ENCODE results near the gene CDK4. TPM values are rescaled to one million over a fixed set of nuclear protein-coding genes. Genes with fewer than 3 reads are reported as not detected.

CDK4 gene
- total RNA-seq, 1 donor from 2014 or later = 257 TPM

DNA sequence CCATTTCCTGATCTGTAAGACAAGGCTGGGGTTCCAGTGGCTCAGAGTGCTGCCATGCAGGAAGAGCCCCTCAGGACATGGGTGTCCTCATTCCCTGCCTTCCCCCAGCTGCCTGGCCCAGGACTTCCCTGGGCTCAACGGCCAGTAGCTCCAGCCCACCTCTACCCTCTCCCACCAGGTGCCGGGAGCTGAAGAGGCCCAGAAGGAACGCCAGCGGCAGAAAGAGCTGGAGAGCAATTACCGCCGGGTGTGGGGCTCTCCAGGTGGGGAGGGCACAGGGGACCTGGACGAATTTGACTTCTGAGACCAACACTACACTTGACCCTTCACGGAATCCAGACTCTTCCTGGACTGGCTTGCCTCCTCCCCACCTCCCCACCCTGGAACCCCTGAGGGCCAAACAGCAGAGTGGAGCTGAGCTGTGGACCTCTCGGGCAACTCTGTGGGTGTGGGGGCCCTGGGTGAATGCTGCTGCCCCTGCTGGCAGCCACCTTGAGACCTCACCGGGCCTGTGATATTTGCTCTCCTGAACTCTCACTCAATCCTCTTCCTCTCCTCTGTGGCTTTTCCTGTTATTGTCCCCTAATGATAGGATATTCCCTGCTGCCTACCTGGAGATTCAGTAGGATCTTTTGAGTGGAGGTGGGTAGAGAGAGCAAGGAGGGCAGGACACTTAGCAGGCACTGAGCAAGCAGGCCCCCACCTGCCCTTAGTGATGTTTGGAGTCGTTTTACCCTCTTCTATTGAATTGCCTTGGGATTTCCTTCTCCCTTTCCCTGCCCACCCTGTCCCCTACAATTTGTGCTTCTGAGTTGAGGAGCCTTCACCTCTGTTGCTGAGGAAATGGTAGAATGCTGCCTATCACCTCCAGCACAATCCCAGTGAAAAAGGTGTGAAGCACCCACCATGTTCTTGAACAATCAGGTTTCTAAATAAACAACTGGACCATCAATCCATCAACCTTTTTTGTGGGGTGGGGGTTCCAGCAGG lies 31.2 kb downstream of the CDK4 start:
- peaks cover 2% of the 10 kb centered on the region for H3K36me3 ChIP-seq (ENCODE audit: control insufficient read depth, insufficient read depth, low read length)
- TF ChIP-seq, protein P1, sequence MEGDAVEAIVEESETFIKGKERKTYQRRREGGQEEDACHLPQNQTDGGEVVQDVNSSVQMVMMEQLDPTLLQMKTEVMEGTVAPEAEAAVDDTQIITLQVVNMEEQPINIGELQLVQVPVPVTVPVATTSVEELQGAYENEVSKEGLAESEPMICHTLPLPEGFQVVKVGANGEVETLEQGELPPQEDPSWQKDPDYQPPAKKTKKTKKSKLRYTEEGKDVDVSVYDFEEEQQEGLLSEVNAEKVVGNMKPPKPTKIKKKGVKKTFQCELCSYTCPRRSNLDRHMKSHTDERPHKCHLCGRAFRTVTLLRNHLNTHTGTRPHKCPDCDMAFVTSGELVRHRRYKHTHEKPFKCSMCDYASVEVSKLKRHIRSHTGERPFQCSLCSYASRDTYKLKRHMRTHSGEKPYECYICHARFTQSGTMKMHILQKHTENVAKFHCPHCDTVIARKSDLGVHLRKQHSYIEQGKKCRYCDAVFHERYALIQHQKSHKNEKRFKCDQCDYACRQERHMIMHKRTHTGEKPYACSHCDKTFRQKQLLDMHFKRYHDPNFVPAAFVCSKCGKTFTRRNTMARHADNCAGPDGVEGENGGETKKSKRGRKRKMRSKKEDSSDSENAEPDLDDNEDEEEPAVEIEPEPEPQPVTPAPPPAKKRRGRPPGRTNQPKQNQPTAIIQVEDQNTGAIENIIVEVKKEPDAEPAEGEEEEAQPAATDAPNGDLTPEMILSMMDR (IDR thresholded peaks at IDR 0.05; ENCODE audit: insufficient read depth, low read length, poor library complexity, severe bottlenecking) = no peak
- no peak overlapping the region for H3K4me3 ChIP-seq (ENCODE audit: low read depth, low read length)
- H3K27me3 ChIP-seq (ENCODE audit: control insufficient read depth, insufficient read depth, low read length) = peaks cover 12% of the 10 kb centered on the region
- DNase-seq (ENCODE audit: low read depth) = no peak

DNA sequence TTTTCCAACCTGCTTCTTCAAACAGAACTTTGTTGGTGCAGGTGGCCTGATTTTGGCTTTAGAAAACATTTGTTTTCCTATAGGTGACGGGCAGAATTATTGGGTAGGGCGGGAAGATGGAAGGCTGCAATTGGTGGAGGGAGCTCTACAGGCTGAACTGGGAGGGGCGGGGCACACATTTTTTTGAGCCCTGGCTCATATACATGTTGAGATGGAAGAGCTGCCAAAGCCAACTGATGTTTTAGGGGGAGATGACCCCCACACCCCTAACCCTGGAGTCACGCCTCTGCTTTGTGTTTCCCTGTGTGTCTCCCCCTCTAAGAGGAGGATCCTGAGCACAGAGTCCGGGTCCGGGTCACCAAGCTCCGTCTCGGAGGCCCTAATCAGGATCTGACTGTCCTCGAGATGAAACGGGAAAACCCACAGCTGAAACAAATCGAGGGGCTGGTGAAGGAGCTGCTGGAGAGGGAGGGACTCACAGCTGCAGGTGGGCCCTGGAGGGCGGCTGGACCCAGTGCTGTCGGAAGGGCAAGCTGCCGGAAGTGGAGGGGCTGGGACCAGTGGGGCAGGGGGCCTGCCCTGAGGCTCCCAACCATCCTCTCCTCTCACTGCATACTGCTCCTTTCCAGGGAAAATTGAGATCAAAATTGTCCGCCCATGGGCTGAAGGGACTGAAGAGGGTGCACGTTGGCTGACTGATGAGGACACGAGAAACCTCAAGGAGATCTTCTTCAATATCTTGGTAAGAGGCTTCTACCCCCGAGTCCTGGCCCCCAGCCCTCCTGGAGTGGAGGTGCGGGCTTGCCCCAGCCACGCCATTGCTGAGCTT lies 32.1 kb downstream of the CDK4 start:
- peaks cover 2% of the 10 kb centered on the region for H3K36me3 ChIP-seq (ENCODE audit: control insufficient read depth, insufficient read depth, low read length)
- no peak for DNase-seq (ENCODE audit: low read depth)
- TF ChIP-seq, protein P1 (IDR thresholded peaks at IDR 0.05; ENCODE audit: insufficient read depth, low read length, poor library complexity, severe bottlenecking) = no peak
- H3K4me3 ChIP-seq (ENCODE audit: low read depth, low read length) = no peak overlapping the region
- H3K27me3 ChIP-seq (ENCODE audit: control insufficient read depth, insufficient read depth, low read length) = peaks cover 9% of the 10 kb centered on the region

DNA sequence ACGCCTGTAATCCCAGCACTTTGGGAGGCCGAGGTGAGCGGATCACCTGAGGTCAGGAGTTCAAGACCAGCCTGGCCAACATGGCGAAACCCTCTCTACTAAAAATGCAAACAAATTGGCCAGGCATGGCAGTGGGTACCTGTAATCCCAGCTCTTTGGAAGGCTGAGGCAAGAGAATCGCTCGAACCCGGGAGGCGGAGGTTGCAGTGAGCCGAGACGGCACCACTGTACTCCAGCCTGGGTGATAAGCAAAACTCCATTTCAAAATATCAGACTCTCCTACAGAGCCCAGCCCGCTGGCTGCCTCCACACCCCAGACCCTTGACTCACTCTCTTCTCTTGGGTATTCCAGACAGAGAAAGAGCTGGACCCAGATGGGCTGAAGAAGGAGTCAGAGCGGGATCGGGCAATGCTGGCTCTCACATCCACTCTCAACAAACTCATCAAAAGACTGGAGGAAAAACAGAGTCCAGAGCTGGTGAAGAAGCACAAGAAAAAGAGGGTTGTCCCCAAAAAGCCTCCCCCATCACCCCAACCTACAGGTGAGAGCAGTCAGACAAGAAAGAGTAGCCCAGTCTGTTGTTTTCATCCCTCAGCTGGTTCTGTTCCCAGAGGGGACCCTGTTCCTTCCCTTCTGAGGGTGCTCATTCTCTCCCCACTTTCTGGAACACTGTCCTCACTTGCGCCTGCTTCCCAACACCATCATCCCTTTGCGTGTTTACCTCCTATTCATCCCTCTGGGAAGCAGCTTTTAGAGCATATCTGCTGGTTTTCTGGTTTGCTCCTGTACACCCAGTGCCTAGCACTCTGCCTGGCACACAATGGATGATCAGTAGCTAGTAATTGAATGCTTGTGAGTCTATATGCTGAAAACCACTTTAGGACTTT lies 33.2 kb downstream of the CDK4 start:
- DNase-seq (ENCODE audit: low read depth) = no peak
- Histone ChIP-seq H3K27me3 (ENCODE audit: control insufficient read depth, insufficient read depth, low read length) (peaks cover 2% of the 10 kb centered on the region), H3K4me3 (ENCODE audit: low read depth, low read length) (no peak overlapping the region), H3K36me3 (ENCODE audit: control insufficient read depth, insufficient read depth, low read length) (peaks cover 2% of the 10 kb centered on the region)
- TF ChIP-seq, protein P1 (IDR thresholded peaks at IDR 0.05; ENCODE audit: insufficient read depth, low read length, poor library complexity, severe bottlenecking) = no peak

DNA sequence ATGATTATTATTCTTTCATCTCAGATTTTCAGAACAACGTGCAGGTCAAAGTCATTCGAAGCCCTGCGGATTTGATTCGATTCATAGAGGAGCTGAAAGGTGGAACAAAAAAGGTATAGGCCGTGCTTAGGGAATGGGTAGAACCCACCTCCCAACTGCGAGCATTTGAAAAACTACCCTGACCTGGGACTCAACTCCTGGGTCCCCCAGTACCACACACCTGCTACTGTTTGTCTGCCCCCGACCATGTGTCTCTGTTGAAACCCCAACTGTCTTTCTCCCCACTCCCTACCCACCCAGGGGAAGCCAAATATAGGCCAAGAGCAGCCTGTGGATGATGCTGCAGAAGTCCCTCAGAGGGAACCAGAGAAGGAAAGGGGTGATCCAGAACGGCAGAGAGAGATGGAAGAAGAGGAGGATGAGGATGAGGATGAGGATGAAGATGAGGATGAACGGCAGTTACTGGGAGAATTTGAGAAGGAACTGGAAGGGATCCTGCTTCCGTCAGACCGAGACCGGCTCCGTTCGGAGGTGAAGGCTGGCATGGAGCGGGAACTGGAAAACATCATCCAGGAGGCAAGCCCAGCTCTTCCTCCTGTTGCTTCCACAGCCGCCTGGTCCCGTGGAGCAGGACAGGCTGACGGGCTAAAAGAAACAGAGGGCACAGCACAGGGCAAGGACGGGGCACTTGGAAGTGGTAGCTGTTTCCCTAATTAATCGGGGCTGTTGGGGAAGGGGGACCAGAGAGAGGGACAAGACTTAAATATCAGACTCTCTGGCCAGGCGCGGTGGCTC lies 34.1 kb downstream of the CDK4 start:
- no peak for DNase-seq (ENCODE audit: low read depth)
- H3K36me3 ChIP-seq (ENCODE audit: control insufficient read depth, insufficient read depth, low read length) = peaks cover 2% of the 10 kb centered on the region
- no peak overlapping the region for H3K4me3 ChIP-seq (ENCODE audit: low read depth, low read length)
- TF ChIP-seq, protein P1 (IDR thresholded peaks at IDR 0.05; ENCODE audit: insufficient read depth, low read length, poor library complexity, severe bottlenecking) = no peak
- H3K27me3 ChIP-seq (ENCODE audit: control insufficient read depth, insufficient read depth, low read length) = no peaks in the 10 kb centered on the region

DNA sequence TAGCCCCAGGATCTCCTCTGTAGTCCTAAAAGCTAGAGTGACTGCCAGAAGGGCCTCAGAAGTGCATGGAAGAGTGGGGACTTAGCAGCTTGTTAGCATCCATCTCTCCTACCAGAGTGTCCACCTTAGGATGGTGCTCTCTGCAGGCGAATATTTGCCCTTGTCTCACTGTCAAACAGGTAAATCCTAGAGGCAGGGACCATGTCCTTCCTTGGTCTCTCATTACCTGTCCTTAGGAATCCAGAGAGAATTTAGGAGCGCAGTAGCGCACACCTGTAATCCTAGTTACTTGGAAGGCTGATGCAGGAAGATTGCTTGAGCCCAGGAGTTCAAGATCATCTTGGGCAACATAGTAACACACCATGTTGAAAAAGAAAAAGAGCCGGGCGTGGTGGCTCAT lies 35.0 kb downstream of the CDK4 start:
- no peaks in the 10 kb centered on the region for H3K27me3 ChIP-seq (ENCODE audit: control insufficient read depth, insufficient read depth, low read length)
- H3K4me3 ChIP-seq (ENCODE audit: low read depth, low read length) = no peak overlapping the region
- TF ChIP-seq, protein P1 (IDR thresholded peaks at IDR 0.05; ENCODE audit: insufficient read depth, low read length, poor library complexity, severe bottlenecking) = no peak
- DNase-seq (ENCODE audit: low read depth) = no peak
- H3K36me3 ChIP-seq (ENCODE audit: control insufficient read depth, insufficient read depth, low read length) = peaks cover 2% of the 10 kb centered on the region

Measured in kidney epithelial cell (primary cell).